ENCODE data around the gene ZNF511.
"Not testable (repeated sequence)": the region's sequence is repeated elsewhere in the genome, so short reads cannot be mapped to it uniquely, and the experiment has no call there.

ZNF511 gene

GRCh38 chr10:133308421-133309099 is at the start of gene ZNF511, which contains the start of gene TUBGCP2:
TSS of gene ZNF511 (plus strand) at chr10:133308914. CDS start at chr10:133308944, 30 bp downstream.
TSS of gene TUBGCP2 (minus strand) at chr10:133308872. CDS start at chr10:133302941, 5,931 bp downstream.
- DNase-seq (ENCODE audit: low read depth in 1 of 2, low spot score in 1 of 2): peak; percentile 83 to 94

GRCh38 chr10:133259602-133259989 is 49.1 kb upstream of the ZNF511 start:
- DNase-seq (ENCODE audit: low read depth in 1 of 2, low spot score in 1 of 2): no peak

GRCh38 chr10:133260895-133261725 is 47.6 kb upstream of the ZNF511 start:
- peak in 1 of 2 donors; percentile 43 for DNase-seq (ENCODE audit: low read depth in 1 of 2, low spot score in 1 of 2)

- DNase-seq (ENCODE audit: low read depth in 1 of 2, low spot score in 1 of 2): peak; percentile 72 to 81
These were observed 46.9 kb upstream of the ZNF511 start for GRCh38 chr10:133261726-133262325.

- no peak for DNase-seq (ENCODE audit: low read depth in 1 of 2, low spot score in 1 of 2)
These were observed 46.0 kb upstream of the ZNF511 start for GRCh38 chr10:133262696-133263095.

GRCh38 chr10:133263674-133264073 is 45.0 kb upstream of the ZNF511 start:
- DNase-seq (ENCODE audit: low read depth in 1 of 2, low spot score in 1 of 2): no peak

- DNase-seq (ENCODE audit: low read depth in 1 of 2, low spot score in 1 of 2): no peak
These were observed 44.3 kb upstream of the ZNF511 start for GRCh38 chr10:133264461-133264860.

GRCh38 chr10:133265052-133265451 is 43.7 kb upstream of the ZNF511 start:
- not testable (repeated sequence) for DNase-seq (ENCODE audit: low read depth in 1 of 2, low spot score in 1 of 2)

- DNase-seq (ENCODE audit: low read depth in 1 of 2, low spot score in 1 of 2): no peak
These were observed 42.5 kb upstream of the ZNF511 start for GRCh38 chr10:133266056-133266795.

GRCh38 chr10:133267293-133267692 is 41.4 kb upstream of the ZNF511 start:
- DNase-seq (ENCODE audit: low read depth in 1 of 2, low spot score in 1 of 2): no peak

- DNase-seq (ENCODE audit: low read depth in 1 of 2, low spot score in 1 of 2): no peak
These were observed 40.9 kb upstream of the ZNF511 start for GRCh38 chr10:133267829-133268228.

GRCh38 chr10:133268532-133268931 is 40.2 kb upstream of the ZNF511 start:
- DNase-seq (ENCODE audit: low read depth in 1 of 2, low spot score in 1 of 2): no peak

GRCh38 chr10:133269367-133269766 is 39.3 kb upstream of the ZNF511 start:
- no peak for DNase-seq (ENCODE audit: low read depth in 1 of 2, low spot score in 1 of 2)

GRCh38 chr10:133270204-133270603 is 38.5 kb upstream of the ZNF511 start:
- no peak for DNase-seq (ENCODE audit: low read depth in 1 of 2, low spot score in 1 of 2)

GRCh38 chr10:133270773-133271297 is 37.9 kb upstream of the ZNF511 start:
- DNase-seq (ENCODE audit: low read depth in 1 of 2, low spot score in 1 of 2): no peak

- DNase-seq (ENCODE audit: low read depth in 1 of 2, low spot score in 1 of 2): no peak
These were observed 37.0 kb upstream of the ZNF511 start for GRCh38 chr10:133271521-133272300.

- no peak for DNase-seq (ENCODE audit: low read depth in 1 of 2, low spot score in 1 of 2)
These were observed 36.3 kb upstream of the ZNF511 start for GRCh38 chr10:133272301-133272963.

GRCh38 chr10:133272964-133273420 is 35.7 kb upstream of the ZNF511 start:
- DNase-seq (ENCODE audit: low read depth in 1 of 2, low spot score in 1 of 2): no peak

- DNase-seq (ENCODE audit: low read depth in 1 of 2, low spot score in 1 of 2): no peak
These were observed 35.1 kb upstream of the ZNF511 start for GRCh38 chr10:133273534-133274143.
